DMS53 treated with DMSO at 0.1 percent for 48 hours (cell line): ENCODE measurements around the gene TUBB4B.
"Not testable (repeated sequence)": the region's sequence is repeated elsewhere in the genome, so short reads cannot be mapped to it uniquely, and the experiment has no call there.

Experiments used
- DNase-seq: peaks from one replicate; lab custom pipeline; 2025; ENCODE audit not compliant: unreplicated experiment; lab: John Stamatoyannopoulos, UW

Gene TUBB4B

GRCh38 chr9:137251490-137252268 is 10.6 kb downstream of the TUBB4B start:
- DNase-seq, result no peak

GRCh38 chr9:137252555-137253506 is 11.7 kb downstream of the TUBB4B start:
- DNase-seq, result no peak

- DNase-seq, result no peak
Measured at GRCh38 chr9:137253717-137254623, 12.9 kb downstream of the TUBB4B start.

GRCh38 chr9:137254624-137255447 is 13.7 kb downstream of the TUBB4B start, which contains the start of gene NELFB:
TSS of gene NELFB (plus strand) at chr9:137255327.
- peak; percentile 68 for DNase-seq

GRCh38 chr9:137255448-137256114 is 14.5 kb downstream of the TUBB4B start:
- DNase-seq, result no peak

GRCh38 chr9:137256362-137256761 is 15.3 kb downstream of the TUBB4B start:
- no peak for DNase-seq

GRCh38 chr9:137256856-137257255 is 15.8 kb downstream of the TUBB4B start:
- DNase-seq, result no peak

- not testable (repeated sequence) for DNase-seq
Measured at GRCh38 chr9:137262173-137262908, 21.3 kb downstream of the TUBB4B start.

GRCh38 chr9:137262909-137263285 is 21.8 kb downstream of the TUBB4B start:
- DNase-seq, result no peak

- DNase-seq, result no peak
Measured at GRCh38 chr9:137263506-137263905, 22.4 kb downstream of the TUBB4B start.

GRCh38 chr9:137264067-137264466 is 23.0 kb downstream of the TUBB4B start:
- DNase-seq, result no peak

GRCh38 chr9:137265496-137266161 is 24.5 kb downstream of the TUBB4B start:
- DNase-seq, result no peak

- DNase-seq, result no peak
Measured at GRCh38 chr9:137266162-137266527, 25.1 kb downstream of the TUBB4B start.

- DNase-seq, result no peak
Measured at GRCh38 chr9:137266585-137267453, 25.7 kb downstream of the TUBB4B start.

- DNase-seq, result no peak
Measured at GRCh38 chr9:137267933-137268355, 26.9 kb downstream of the TUBB4B start.

- DNase-seq, result no peak
Measured at GRCh38 chr9:137268538-137269201, 27.6 kb downstream of the TUBB4B start.
